Fibroblast of mammary gland (primary cell): ENCODE data around the gene ADAMTS14.

ENCODE experiments used
- DNase-seq: peaks from one replicate; pipeline ENCODE4 v3.0.0-alpha.2; 2010; ENCODE audit warnings: low read depth
- H3K4me3 ChIP-seq: 2 replicates; pipeline ENCODE4 v1.5.1; 2011; ENCODE audit warnings: low read depth, mild to moderate bottlenecking, low read length, moderate library complexity; ENCODE audit not compliant: control insufficient read depth
- CTCF ChIP-seq: conservative IDR thresholded peaks from 2 replicates; pipeline ENCODE4 v1.5.1; 2011; ENCODE audit warnings: low read depth, low read length, inconsistent platforms; ENCODE audit not compliant: control insufficient read depth, insufficient read depth

The ADAMTS14 gene

DNA sequence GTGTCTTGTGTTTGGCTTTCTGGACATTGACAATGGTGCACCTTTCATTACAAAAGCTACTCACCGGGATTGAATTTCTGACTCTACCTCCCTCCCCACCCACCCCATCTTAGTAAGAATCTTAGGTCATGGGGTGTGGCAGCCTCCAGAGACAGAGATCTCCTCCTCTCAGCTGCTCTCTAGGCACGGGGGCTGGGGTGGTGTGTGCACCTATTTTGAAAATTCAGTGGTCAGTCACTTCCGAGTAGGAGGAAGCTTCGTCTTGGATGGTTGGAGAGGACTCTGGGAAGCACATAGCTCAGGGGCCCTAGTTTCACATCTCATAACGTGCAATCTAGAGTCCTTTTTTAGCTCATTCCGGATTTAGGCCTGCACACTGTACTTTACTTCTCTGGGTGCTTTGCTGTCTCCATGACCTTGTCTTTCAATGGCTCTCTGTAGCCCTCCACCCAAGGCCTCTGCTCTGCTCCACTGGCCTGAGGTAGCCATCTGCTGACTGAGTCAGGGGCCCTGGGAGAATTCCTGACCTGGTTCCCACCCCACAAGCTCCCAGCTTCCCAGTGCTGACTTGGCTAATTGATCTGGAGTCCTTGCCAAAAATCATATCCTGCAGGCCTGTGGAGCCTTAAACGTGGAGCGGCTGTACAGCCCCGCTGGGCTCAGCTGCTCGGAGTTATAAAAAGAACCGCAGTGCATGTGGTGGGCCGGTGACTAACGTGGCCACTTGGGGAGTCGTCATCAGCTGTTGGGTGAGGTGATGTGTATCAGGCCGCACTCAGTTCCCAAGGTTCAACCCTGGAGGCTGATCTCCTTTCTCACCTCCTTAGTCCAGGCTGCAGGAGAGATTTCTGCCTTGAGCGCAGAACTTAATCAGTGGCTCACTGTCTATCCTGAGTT is 19.3 kb upstream of the ADAMTS14 start:
- no peak overlapping the region for H3K4me3 ChIP-seq
- TF ChIP-seq CTCF, result no peak
- DNase-seq, result peak; percentile 100

GRCh38 chr10:70655316-70655715 is 17.0 kb upstream of the ADAMTS14 start:
- H3K4me3 ChIP-seq, result no peak overlapping the region
- TF ChIP-seq CTCF, result no peak
- no peak for DNase-seq

GRCh38 chr10:70656489-70656888 is 15.8 kb upstream of the ADAMTS14 start:
- no peak for TF ChIP-seq CTCF

GRCh38 chr10:70657041-70657440 is 15.3 kb upstream of the ADAMTS14 start:
- no peak for TF ChIP-seq CTCF
- peak; percentile 58 for DNase-seq
- H3K4me3 ChIP-seq, result no peak overlapping the region

More at GRCh38 chr10:70656489-70656888, 15.8 kb upstream of the ADAMTS14 start:
- peak; percentile 100 for DNase-seq
- H3K4me3 ChIP-seq, result no peak overlapping the region

DNA sequence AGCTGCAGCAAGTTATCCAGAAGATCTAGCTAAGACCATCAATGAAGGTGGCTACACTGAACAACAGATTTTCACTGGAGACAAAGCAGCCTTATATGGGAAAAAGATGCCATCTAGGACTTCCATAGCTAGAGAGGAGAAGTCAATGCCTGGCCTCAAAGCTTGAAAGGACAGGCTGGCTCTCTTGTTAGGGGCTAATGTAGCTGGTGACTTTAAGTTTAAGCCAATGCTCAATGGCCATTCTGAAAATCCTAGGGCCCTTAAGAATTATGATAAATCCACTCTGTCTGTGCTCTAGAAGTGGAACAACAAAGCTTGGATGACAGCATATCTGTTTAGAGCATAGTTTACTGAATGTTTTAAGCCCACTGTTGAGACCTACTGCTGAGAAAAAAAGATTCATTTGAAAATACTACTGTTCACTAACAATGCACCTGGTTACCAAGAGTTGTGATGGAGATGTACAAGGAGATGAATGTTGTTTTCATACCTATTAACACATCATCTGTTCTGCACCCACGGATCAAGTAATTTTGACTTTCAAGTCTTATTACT is 13.6 kb upstream of the ADAMTS14 start:
- no peak for DNase-seq
- no peak for TF ChIP-seq CTCF
- H3K4me3 ChIP-seq, result no peak overlapping the region

- no peak for DNase-seq
- no peak overlapping the region for H3K4me3 ChIP-seq
- TF ChIP-seq CTCF, result no peak
These were observed 13.0 kb upstream of the ADAMTS14 start for GRCh38 chr10:70659306-70659705.

GRCh38 chr10:70660722-70661121 is 11.6 kb upstream of the ADAMTS14 start:
- no peak for TF ChIP-seq CTCF
- H3K4me3 ChIP-seq, result no peak overlapping the region
- DNase-seq, result no peak
